HK-2 (cell line): ENCODE results near the gene GZMM.

ENCODE experiments used
- DNase-seq: peaks from one replicate; pipeline ENCODE4 v3.0.0-alpha.2; 2018; ENCODE audit not compliant: unreplicated experiment

GZMM gene

GRCh38 chr19:566844-567243 lies 23.0 kb downstream of the GZMM start:
- DNase-seq = no peak

GRCh38 chr19:567296-567900 lies 23.5 kb downstream of the GZMM start:
- no peak for DNase-seq

GRCh38 chr19:570251-570686 lies 26.4 kb downstream of the GZMM start:
- DNase-seq = no peak

GRCh38 chr19:570937-571565 lies 27.2 kb downstream of the GZMM start:
- peak; percentile 65 for DNase-seq

- DNase-seq = no peak
Observed at GRCh38 chr19:571566-571974, 27.7 kb downstream of the GZMM start.

- DNase-seq = peak; percentile 97
Observed at GRCh38 chr19:572140-572742, 28.4 kb downstream of the GZMM start, which contains the start of gene BSG. Gene BSG (plus strand): TSS chr19:572596. CDS start chr19:572635, 39 bp downstream.

- DNase-seq = no peak
Observed at GRCh38 chr19:572743-573518, 29.1 kb downstream of the GZMM start.

GRCh38 chr19:573519-573825 lies 29.6 kb downstream of the GZMM start:
- DNase-seq = no peak

GRCh38 chr19:574658-575526 lies 31.0 kb downstream of the GZMM start:
- DNase-seq = peak; percentile 31

- DNase-seq = peak; percentile 48
Observed at GRCh38 chr19:575527-576506, 32.0 kb downstream of the GZMM start.

GRCh38 chr19:576768-577438 lies 33.0 kb downstream of the GZMM start:
- no peak for DNase-seq

GRCh38 chr19:577439-578392 lies 33.9 kb downstream of the GZMM start:
- no peak for DNase-seq

- no peak for DNase-seq
Observed at GRCh38 chr19:579111-579841, 35.4 kb downstream of the GZMM start.

- DNase-seq = no peak
Observed at GRCh38 chr19:579842-580155, 35.9 kb downstream of the GZMM start.

GRCh38 chr19:580274-580835 lies 36.5 kb downstream of the GZMM start:
- DNase-seq = no peak

- DNase-seq = no peak
Observed at GRCh38 chr19:581399-582111, 37.7 kb downstream of the GZMM start.

- DNase-seq = peak; percentile 67
Observed at GRCh38 chr19:582497-583197, 38.8 kb downstream of the GZMM start.
